HG02588 (cell line): ENCODE measurements around the gene CYP2W1.
"Not testable (repeated sequence)": the region's sequence is repeated elsewhere in the genome, so short reads cannot be mapped to it uniquely, and the experiment has no call there.

ENCODE experiments used
- ATAC-seq: cut with Tn5 transposase; IDR thresholded peaks from one replicate; pipeline ENCODE4 v1.9.1; 2021; ENCODE audit warnings: mild to moderate bottlenecking, moderate library complexity; ENCODE audit not compliant: unreplicated experiment

The CYP2W1 gene

DNA sequence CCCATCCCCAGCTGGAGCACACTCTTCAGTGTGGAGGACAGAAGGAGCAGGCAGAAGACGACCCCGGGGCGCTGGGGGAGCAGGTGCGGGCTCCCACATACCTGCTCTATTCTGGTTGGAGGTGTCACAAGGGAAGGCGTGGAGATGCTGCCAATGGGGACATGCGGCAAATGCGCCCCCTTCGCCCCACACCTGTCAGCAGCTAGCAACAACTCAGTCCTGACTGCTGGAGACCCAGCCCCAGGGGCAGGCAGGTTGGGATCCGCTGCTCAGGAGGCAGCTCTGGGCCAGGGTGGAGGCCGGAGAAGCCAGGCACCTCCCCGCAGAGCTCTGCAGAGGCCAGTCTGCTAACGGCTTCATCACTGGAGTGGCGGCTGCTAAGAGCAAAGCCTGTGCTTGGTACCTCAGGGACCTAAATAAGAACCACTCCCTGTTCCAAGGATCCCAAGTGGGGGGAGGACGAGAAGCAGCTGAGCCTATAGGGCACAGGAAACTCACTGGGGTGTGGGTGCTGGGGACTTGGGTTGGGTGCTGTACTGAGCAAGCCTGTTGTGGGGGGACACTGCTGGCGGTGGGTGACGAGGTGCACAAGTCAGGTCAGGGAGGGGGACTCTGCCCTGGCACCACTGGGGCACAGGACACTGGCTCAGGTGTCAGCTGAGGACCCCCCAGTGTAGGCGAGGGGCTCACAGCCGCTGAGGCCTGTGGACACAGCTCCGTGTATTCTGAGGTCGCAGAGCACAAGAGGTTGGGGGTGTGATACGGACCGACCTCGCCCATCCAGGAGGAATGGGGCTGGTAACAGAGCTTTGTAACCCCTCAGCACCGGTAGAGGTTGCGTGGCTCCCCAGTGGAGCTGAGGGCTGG lies 42.1 kb downstream of the CYP2W1 start:
- no peak for ATAC-seq

DNA sequence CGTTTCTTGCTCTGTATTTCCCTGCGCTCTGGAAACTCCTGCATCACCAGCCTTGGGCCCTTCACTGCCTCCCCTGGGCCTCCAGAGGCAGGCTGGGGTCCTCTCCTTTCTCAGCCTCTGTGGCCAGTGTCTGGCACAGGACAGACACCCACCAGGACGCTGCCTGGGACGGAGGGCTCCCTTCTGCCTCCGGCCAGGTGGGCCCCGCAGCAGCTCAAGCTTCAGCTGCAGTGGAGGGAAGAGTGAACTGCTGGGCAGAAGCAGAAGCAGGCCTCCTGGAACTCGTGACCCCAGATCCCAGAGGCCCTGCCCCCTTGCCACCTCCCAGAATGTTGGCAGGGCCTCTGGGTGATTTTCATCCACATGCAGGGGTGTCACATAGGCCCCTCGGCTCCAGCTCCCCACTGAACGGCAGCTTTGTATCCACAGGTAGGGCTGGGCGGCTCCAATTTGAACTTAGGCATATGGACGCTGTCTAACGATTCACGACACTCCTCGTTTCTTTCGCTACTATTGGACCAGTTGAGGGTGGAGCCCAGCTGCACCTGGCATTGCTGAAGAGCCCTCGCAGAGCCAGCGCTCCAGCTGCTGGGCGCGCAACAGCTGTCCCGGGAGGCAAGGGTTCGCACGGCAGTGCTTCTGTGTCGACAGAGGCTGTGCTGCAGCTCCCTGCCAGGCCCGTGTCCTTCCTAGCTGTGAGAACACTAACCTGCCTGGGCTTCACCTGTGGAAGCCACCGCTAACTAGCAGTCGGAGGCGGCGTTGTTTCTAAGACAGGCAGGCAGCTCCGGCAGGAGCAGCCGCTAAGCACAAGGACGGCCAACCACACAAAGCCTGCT lies 43.0 kb downstream of the CYP2W1 start:
- no peak for ATAC-seq

DNA sequence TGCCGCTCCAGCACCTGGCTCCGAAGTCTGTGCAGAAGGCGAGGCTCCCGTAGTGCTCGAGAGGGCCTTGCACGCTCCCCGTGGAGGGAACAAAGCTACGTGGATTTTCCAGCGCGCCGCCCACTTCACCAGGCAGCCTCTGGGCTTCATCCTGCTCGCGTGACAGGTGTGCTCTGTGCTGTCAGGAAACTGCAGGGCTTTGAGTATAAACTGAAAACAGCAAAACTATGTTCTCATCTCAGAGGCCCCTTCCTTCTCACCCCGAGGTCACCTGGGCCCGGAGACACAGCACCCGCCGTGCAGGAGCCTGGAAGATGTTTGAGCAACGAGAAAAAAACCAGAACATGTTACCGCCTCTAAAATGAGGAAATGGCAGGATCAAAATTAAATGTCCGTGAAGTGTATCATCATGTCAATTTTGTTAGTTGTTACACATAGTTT lies 43.8 kb downstream of the CYP2W1 start:
- no peak for ATAC-seq

DNA sequence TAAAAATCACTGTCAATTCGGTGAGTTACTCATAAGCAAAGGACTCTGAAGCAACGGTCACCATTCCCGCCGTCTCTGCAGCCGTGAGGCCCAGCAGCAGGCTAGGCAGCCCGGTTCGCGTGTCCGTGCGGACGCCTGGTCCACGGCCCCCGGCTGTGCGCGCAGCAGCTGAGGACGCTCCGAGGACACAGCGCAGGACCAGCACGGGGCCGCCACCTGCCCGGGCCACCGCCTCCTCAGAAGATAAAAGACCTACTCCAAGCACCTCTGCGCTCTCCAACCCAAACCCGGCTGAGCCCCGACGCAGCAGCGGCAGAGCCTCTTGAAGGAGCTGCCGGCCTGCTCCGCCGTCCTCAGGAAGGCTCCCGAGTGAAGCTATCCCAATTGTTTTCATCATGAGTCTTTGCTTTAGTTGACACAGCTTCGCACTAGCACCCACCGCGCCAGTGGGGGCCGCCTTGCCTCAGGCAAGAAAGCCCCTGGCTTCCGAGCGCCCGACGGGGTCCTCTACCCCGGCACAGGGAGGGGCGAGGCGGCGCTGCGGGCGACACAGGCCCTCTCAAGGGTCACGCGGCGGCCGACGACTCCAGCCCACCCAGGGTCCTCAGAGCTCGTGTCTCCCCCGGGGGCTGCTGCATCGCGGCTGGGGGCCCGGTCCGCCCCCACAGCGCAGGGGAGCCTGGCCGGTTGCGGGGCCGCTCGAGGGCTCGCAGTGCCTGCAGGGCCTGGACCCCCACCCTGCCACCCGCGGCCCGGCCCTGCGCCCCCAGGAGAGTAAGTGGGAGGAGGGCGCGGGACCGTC lies 44.5 kb downstream of the CYP2W1 start:
- ATAC-seq: peak; percentile 4

DNA sequence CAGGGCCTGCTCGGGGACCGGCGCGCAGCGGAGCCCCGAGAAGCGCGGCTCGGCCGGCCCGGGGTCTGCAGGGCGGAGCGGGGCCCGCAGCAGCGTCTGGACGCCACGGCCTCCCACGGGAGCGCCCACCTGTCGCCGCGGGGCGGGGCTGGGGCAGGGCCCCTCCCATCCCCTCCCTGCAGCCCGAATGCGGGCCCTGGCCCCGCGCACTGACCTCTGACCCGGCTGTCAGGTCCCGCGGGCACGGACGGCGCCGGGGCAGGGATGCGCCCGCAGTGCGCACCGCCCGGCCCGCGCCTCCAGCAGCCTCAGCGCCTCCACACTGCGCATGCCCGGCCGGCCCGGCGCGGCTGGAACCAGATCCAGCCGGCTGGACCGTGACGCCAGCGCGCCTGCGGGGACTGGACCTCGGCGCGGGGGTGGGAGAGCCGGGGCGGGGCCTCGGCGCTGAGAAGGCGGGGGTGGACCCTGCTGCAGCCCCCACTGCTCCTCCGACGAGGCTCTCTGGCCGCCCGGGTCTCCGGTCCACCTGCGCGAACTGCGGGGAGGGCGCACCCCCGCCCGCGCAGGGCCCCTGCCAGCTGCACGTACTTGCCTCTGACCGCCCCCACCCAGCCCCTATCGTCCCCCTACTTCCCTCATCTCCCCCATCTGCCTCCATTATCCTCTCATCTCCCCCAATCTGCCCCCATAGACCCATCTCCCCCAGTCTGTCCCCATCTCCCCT lies 45.2 kb downstream of the CYP2W1 start:
- peak; percentile 45 for ATAC-seq

DNA sequence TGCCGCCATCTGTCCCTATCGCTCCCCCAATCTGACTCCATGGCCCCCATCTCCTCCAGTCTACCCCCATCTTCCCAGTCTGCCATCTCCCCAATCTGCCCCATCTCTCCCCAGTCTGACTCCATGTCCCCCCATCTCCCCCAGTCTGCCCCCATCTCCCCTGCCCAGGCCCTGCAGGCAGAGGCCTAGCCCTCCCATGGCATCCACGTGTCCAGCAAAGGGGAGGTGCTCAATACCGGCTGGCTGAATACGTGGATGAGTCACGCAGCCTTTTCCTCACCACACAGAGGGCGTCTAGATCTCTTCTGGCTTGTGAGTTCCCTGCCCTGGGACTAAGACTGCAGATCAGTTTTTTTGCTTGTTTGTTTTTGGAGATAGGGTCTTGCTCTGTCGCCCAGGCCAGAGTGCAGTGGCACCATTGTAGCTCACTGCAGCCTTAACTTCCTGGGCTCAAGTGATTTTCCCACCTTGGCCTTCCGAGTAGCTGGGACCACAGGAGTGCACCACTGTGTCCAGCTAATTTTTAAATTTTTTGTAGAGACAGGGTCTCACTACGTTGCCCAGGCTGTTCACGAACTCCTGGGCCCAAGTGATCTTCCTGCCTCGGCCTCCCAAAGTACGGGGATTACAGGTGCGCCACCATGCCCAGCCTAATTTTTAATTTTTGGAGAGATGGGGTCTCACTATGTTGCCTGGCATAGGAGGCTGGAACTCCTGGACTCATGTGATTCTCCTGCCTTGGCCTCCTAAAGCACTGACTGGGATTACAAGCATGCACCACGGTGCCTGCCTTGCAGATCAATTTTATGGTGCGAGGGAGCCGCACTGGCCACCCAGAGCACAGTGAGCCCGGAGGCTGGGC lies 46.0 kb downstream of the CYP2W1 start:
- no peak for ATAC-seq

DNA sequence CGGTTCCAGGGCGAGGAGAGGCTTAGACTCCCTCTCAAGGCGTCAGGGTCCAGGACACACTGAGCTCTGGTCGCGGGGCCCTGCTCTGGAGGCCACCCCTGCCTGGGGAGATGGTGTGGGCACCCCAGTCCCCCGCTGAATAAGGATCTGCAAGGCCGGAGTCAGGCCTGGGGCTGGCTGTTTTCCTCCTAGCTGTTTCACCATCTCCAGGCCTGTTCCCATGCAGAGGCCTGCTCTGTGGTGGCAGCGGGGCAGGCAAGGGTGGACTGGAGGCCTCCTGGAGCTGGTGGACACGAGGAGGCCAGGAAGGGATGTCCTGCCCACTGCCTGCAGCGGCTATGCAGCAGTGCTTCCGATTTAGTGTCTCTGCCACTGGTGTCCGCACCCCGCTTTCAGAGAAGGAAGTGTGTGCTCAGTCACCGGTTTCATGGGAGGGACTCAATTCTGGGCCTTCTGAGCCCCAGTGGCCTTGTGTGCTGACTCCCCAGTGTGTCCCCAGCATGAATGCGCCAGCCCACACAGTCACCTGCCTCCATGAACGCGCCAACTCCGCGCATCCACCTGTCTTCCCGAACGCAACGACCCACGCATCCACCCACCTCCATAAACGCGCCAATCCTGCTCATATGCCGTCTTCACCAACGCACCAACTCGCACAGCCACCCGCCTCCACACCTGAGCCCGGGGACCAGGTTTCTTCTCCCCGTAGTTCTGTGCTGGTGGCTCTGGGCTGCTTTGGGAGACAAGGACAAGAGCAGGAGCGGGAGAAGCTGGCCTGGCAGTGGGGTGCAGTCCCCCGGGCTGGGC lies 46.9 kb downstream of the CYP2W1 start:
- no peak for ATAC-seq

DNA sequence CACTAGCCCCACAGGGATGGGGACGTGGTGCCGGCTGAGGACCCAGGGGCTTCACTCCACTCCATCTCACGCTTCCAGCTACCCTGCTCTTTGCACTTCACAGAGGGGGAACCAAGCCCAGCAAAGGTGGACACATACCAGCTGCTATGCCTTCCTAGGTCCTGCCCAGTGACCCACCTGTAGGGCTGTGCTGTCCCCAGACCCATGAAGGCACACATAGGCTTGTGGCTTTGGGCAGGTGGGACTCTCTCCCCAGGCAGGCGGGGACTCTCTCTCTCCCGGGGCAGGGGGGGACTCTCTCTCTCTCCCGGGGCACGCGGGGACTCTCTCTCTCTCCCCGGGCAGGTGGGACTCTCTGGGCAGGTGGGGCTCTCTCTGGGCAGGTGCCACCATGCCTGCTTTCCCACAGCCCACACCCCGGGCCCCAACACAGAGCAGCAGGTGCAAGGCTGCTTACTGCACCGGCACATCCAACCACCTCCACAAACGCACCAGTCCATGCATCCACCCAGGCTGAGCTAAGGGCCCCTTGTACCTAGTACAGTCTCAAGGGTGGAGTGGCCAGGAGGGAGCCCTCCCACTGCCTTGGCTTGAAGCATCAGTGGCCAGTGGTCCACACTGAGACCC lies 47.6 kb downstream of the CYP2W1 start:
- ATAC-seq: no peak

DNA sequence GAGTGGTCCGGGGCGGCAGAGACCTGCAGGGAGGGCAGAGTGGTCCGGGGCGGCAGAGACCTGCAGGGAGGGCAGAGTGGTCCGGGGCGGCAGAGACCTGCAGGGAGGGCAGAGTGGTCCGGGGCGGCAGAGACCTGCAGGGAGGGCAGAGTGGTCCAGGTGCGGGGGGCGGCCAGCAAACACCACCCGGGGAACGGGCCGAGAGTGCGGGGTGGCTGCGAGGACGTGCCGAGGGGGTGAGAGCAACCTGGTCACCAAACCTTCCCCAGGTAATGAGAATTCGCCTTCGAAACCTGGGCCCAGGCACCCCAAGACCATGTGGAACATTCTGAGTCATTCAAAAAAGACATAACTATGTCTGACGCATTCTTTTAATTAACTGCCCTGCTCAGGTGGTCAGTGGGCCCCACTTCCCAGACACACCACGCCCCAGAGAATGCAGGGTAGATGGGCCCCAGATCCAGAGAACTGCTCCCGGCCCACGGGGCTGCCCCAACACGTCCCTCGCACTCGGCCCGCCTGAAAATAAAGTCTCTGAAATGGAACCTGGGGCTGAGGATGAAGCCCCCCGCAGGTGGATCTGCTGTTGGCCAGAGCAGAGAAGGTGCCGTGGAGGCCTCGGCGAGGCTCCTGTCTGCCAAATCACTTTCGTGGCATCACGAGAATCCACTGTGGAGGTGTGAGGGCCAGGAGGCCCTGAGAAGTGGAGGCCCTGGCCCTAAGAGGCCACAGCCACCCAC lies 48.9 kb downstream of the CYP2W1 start:
- ATAC-seq: no peak

DNA sequence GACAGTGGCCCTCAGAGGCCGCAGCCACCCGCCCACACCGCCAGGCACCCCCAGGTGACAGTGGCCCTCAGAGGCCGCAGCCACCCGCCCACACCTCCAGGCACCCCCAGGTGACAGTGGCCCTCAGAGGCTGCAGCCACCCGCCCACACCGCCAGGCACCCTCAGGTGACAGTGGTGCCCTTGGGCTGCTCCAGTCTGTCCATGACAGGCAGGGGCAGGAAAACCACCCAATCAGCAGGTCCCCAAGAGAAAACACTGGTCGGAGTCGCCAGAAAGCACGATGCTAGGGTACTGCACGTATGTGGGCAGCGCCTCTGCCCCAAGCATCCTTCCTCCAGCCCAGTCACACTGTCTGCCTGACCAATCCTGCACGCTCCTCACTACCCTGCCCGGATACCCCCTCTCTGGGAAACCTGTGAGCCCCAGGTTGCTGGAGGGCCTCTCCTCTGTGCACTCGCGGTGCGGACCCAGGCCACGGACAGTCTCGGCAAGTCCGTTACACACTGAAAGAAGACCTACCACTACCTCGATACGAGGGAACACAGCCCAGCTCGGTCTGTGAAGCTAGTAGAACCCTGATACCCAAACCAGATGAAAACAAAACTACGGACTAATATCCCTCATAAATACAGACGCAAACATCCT lies 49.7 kb downstream of the CYP2W1 start:
- ATAC-seq: no peak

DNA sequence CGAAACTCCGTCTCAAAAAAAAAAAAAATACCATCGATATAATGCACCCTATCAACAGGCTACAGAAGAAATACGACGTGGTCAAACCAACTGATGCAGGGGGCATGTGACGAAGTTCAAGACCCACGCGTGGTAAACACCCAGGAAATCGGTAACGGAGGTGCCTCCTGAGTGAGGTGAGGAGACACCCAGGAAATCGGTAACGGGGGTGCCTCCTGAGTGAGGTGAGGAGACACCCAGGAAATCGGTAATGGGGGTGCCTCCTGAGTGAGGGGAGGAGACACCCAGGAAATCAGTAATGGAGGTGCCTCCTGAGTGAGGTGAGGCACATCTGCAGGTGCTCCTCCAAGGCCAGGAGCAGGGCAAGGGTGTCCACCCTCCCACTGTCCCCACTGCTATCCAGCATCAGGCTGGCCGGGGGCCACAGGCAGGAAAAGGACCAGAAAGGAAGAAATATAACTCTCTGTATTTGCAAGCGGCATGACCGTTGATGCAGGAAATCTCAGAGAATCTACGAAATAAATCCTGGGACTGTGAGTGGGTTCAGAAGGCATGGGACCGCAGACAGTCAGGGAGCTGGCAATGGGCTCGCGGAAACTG lies 50.7 kb downstream of the CYP2W1 start:
- no peak for ATAC-seq

DNA sequence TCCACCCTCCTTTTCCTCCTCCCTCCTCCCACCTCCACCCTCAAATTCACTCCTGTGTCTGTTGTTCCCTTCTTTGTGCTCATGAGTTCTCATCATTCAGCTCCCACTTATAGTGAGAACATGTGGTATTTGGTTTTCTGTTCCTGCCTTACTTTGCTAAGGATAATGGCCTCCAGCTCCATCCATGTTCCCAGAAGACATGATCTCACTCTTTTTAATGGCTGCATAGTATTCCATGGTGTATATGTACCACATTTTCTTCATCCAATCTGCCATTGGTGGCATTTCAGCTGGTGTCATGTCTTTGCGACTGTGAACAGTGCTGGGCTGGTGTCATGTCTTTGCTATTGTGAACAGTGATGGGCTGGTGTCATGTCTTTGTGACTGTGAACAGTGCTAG lies 51.8 kb downstream of the CYP2W1 start:
- not testable (repeated sequence) for ATAC-seq

DNA sequence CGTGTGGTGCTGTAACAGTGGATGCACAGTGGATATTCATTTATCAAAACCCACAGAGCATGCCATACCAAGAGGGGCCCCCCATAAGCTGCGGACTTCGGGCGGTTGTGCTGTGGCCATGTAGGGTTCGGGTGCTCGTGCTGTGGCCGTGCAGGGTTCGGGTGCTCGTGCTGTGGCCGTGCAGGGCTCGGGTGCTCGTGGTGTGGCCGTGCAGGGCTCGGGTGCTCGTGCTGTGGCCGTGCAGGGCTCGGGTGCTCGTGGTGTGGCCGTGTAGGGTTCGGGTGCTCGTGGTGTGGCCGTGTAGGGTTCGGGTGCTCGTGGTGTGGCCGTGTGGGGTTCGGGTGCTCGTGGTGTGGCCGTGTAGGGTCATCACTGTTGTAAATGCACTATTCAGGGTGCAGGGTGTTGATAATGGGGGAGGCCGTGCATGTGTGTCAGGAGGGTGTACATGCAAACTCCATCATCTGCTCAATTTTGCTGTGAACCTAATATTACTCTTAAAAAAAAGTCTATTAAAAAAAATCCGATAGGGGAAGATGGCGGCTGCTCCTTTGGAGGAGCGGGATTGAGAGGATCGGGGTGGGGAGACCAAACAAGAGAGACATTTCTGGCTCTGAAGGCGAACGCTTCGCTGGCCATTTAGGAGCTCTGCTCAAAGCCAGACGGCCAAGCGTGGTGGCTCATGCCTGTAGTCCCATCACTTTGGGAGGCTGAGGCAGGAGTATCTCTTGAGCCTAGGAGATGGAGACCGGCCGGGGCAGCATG lies 53.4 kb downstream of the CYP2W1 start:
- not testable (repeated sequence) for ATAC-seq
